Smooth muscle cell (in vitro differentiated cells): Measurements from ENCODE around the gene EIF4B. TPM values are rescaled to one million over a fixed set of nuclear protein-coding genes. Genes with fewer than 3 reads are reported as not detected.

Experiments
- DNase-seq: peaks from one replicate; lab custom pipeline; 2025; ENCODE audit not compliant: unreplicated experiment; lab: John Stamatoyannopoulos, UW
- H2AFZ ChIP-seq: fragments of 200-600 bp; sonication (generic); 2 replicates; pipeline ENCODE4 v1.6.0; 2016; ENCODE audit warnings: antibody characterized with exemption, low read depth, mild to moderate bottlenecking
- H3F3A ChIP-seq: fragments of 200-600 bp; sonication (generic); 2 replicates; pipeline ENCODE4 v1.6.0; 2017; ENCODE audit warnings: antibody characterized with exemption, low read depth
- H3K27ac ChIP-seq: fragments of 200-600 bp; sonication (generic); 2 replicates; pipeline ENCODE4 v1.5.1; 2016; ENCODE audit warnings: low read depth, mild to moderate bottlenecking
- H3K27me3 ChIP-seq: fragments of 200-600 bp; sonication (generic); 2 replicates; pipeline ENCODE4 v1.6.1; 2016; ENCODE audit warnings: low read depth, mild to moderate bottlenecking
- H3K36me3 ChIP-seq: fragments of 200-600 bp; sonication (generic); 2 replicates; pipeline ENCODE4 v1.5.1; 2016; ENCODE audit warnings: low read depth
- H3K4me1 ChIP-seq: fragments of 200-600 bp; sonication (generic); 2 replicates; pipeline ENCODE4 v1.5.1; 2016; ENCODE audit warnings: low read depth
- H3K4me2 ChIP-seq: fragments of 200-600 bp; sonication (generic); 2 replicates; pipeline ENCODE4 v1.6.0; 2016; ENCODE audit warnings: mild to moderate bottlenecking
- H3K4me3 ChIP-seq: fragments of 200-600 bp; sonication (generic); 2 replicates; pipeline ENCODE4 v1.5.1; 2016; ENCODE audit warnings: mild to moderate bottlenecking
- H3K79me2 ChIP-seq: fragments of 200-600 bp; sonication (generic); 2 replicates; pipeline ENCODE4 v1.6.0; 2016; ENCODE audit warnings: low read depth, mild to moderate bottlenecking
- H3K9ac ChIP-seq: fragments of 200-600 bp; sonication (generic); 2 replicates; pipeline ENCODE4 v1.6.0; 2016; ENCODE audit warnings: low read depth
- H3K9me3 ChIP-seq: fragments of 200-600 bp; sonication (generic); replicated peaks from 2 replicates; pipeline ENCODE4 v1.5.1; 2016; ENCODE audit warnings: low read depth
- H4K20me1 ChIP-seq: fragments of 200-600 bp; sonication (generic); 2 replicates; pipeline ENCODE4 v1.6.0; 2016; ENCODE audit warnings: low read depth
- CTCF ChIP-seq: fragments of 200-600 bp; sonication (generic); IDR thresholded peaks from 2 replicates; pipeline ENCODE4 v1.5.1; 2017; ENCODE audit warnings: borderline replicate concordance, mild to moderate bottlenecking, antibody characterized with exemption; ENCODE audit not compliant: insufficient read depth, poor library complexity, severe bottlenecking
- WGBS: methylation state at CpG from one replicate; pipeline ENCODE4 v1.1.7; 2016; ENCODE audit warnings: low lambda C conversion rate; 5-methylcytosine and 5-hydroxymethylcytosine counted together
- polyA plus RNA-seq: library from polyadenylated mRNA; unstranded; fragments of >200 nt; fragmentation: Nextera tagmentation; extraction: Ambion mirVana; gene quantifications from 2 replicates; pipeline ENCODE4 v1.2.1, GENCODE V29; 2016
- total RNA-seq: library from RNA; depleted of rRNA; stranded (reverse); fragments of >200 nt; gene quantifications from 2 replicates; pipeline ENCODE4 v1.2.3, GENCODE V29; 2014

Gene EIF4B
- total and polyA plus RNA-seq, 2 experiments from 2014 or later: 39.9 to 241 TPM

GRCh38 chr12:53061404-53062010 is 55.3 kb downstream of the EIF4B start:
- Histone ChIP-seq H3K27ac (no peak overlapping the region), H3K36me3 (no peaks in the 10 kb centered on the region), H3K4me3 (no peak overlapping the region), H3K9me3 (no peaks in the 10 kb centered on the region), H2AFZ (no peak overlapping the region), H3K9ac (no peak overlapping the region), H3F3A (no peaks in the 10 kb centered on the region), H3K27me3 (no peaks in the 10 kb centered on the region), H3K79me2 (no peaks in the 10 kb centered on the region), H4K20me1 (peaks cover 9% of the 10 kb centered on the region), H3K4me1 (no peaks in the 10 kb centered on the region), H3K4me2 (no peak overlapping the region)
- TF ChIP-seq CTCF: no peak
- 87% methylated on average over 5 of the region's 5 CpGs for WGBS
- DNase-seq: no peak

- Histone ChIP-seq H3K36me3 (no peaks in the 10 kb centered on the region), H3K4me2 (no peak overlapping the region), H3K9me3 (no peaks in the 10 kb centered on the region), H3K27ac (no peak overlapping the region), H3K27me3 (no peaks in the 10 kb centered on the region), H4K20me1 (peaks cover 9% of the 10 kb centered on the region), H2AFZ (no peak overlapping the region), H3K4me3 (no peak overlapping the region), H3F3A (no peaks in the 10 kb centered on the region), H3K9ac (no peak overlapping the region), H3K79me2 (no peaks in the 10 kb centered on the region), H3K4me1 (no peaks in the 10 kb centered on the region)
- WGBS: 94% methylated on average over 18 of the region's 20 CpGs
- DNase-seq: no peak
- TF ChIP-seq CTCF: no peak
Measured at GRCh38 chr12:53062011-53062961, 56.0 kb downstream of the EIF4B start.

- no peak for DNase-seq
- TF ChIP-seq CTCF: no peak
- H3K36me3 ChIP-seq: no peaks in the 10 kb centered on the region
- H2AFZ ChIP-seq: no peak overlapping the region
- H3K9me3 ChIP-seq: no peaks in the 10 kb centered on the region
- no peaks in the 10 kb centered on the region for H3F3A ChIP-seq
- no peak overlapping the region for H3K9ac ChIP-seq
- WGBS: 92% methylated on average over 13 of the region's 14 CpGs
- no peak overlapping the region for H3K4me2 ChIP-seq
- H3K27me3 ChIP-seq: no peaks in the 10 kb centered on the region
- peaks cover 9% of the 10 kb centered on the region for H4K20me1 ChIP-seq
- no peak overlapping the region for H3K27ac ChIP-seq
- no peaks in the 10 kb centered on the region for H3K79me2 ChIP-seq
- no peak overlapping the region for H3K4me3 ChIP-seq
- H3K4me1 ChIP-seq: no peaks in the 10 kb centered on the region
Measured at GRCh38 chr12:53062977-53063707, 56.9 kb downstream of the EIF4B start.
